ENCODE data around the gene ASXL1.

DNA sequence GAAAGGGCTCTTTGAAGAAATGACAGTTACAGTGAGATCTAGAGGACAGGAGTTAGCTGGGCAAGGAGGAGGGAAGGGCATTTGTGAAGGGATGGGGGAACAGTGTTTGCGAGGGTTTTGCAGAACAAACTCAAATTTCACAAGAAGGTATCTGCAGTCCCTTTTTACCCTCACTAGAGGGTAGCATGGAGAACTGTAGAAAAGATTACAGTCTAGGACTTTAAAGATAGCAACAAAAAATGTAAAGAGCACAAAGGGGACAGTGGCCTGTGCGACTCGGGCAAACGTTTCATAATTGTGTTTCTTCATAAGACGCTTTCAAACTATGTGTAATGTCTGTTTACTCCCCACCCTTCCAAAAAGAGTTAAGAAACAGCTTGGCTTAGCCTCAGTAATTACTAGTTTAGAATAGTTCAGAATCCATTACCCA, 21.2 kb upstream of the ASXL1 start:
- TF ChIP-seq, protein P1, sequence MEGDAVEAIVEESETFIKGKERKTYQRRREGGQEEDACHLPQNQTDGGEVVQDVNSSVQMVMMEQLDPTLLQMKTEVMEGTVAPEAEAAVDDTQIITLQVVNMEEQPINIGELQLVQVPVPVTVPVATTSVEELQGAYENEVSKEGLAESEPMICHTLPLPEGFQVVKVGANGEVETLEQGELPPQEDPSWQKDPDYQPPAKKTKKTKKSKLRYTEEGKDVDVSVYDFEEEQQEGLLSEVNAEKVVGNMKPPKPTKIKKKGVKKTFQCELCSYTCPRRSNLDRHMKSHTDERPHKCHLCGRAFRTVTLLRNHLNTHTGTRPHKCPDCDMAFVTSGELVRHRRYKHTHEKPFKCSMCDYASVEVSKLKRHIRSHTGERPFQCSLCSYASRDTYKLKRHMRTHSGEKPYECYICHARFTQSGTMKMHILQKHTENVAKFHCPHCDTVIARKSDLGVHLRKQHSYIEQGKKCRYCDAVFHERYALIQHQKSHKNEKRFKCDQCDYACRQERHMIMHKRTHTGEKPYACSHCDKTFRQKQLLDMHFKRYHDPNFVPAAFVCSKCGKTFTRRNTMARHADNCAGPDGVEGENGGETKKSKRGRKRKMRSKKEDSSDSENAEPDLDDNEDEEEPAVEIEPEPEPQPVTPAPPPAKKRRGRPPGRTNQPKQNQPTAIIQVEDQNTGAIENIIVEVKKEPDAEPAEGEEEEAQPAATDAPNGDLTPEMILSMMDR (IDR thresholded peaks at IDR 0.05) = peak in 3 of 4 experiments; percentile 43 to 65 (median 62)
- no peak for TF ChIP-seq POLR2AphosphoS5 (IDR thresholded peaks at IDR 0.05)
- TF ChIP-seq POLR2A (IDR thresholded peaks at IDR 0.05) = no peak

Data from gastroesophageal sphincter (tissue), 3 donors.